ENCODE data around the gene CEACAM8. TPM values are rescaled to one million over a fixed set of nuclear protein-coding genes. Genes with fewer than 3 reads are reported as not detected.
"Not testable (repeated sequence)": the region's sequence is repeated elsewhere in the genome, so short reads cannot be mapped to it uniquely, and the experiment has no call there.

CEACAM8 gene
- total RNA-seq, 1 donor from 2014 or later = not detected

GRCh38 chr19:42573642-42574041 lies 21.1 kb downstream of the CEACAM8 start:
- no peak for DNase-seq (ENCODE audit: low read depth)

DNA sequence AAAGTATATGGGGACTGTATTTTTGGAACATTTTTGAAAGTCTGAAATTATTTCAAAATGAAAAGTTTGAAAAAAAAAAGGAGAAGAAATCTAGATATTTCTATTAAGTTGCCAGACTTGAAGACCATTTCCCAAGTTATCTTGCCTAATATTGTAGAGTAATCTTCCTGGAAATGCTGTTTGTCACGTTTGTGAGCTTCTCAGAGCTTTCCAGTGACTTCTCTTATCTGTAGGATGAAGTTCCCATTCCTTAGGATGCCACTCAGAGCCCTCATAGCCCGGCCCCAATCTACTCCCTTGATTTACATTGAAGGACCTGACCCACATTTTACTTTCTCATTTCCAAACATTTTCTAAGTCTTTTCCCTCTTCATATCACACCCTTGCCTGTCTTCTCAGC lies 23.6 kb downstream of the CEACAM8 start:
- DNase-seq (ENCODE audit: low read depth) = no peak

DNA sequence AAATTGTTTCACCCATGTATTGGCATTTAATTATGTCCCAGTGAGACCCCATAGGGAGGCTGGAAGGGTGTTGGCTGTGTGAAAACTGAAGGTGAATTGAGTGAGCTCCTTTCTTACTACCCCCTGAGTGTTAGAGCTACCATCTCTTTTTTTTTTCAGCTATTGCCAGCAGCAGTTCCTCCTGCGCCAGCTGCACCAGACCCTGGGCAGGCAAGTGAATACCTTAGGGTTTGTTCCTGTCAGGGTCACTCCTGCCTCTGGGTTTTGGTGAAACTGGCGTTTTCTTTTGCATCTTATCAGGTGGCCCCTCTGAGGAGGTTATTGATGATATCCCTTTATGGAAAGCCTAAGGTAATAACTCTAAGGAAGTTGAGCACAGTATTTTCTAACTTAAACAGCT lies 25.5 kb downstream of the CEACAM8 start:
- DNase-seq (ENCODE audit: low read depth) = no peak

DNA sequence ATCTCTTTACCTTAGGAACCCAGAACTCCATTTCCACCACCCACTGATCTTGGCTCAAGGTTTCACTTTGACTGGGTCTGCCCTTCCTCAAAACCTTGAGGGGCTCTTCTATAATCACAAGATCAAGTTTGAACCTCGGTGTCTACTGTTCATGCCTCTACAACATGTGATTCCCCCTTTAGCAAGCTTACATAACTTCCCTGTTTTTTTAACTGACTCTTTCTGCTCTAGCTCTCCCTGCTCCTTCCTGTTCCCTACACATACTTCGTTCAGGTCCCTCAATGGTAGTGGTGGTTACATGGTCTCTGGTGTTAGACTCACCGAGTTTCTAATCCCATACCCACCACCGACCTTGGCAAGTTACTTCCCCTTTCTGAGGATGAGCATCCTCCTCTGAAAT lies 26.7 kb downstream of the CEACAM8 start:
- DNase-seq (ENCODE audit: low read depth) = no peak

GRCh38 chr19:42567567-42567966 lies 27.2 kb downstream of the CEACAM8 start:
- no peak for DNase-seq (ENCODE audit: low read depth)

DNA sequence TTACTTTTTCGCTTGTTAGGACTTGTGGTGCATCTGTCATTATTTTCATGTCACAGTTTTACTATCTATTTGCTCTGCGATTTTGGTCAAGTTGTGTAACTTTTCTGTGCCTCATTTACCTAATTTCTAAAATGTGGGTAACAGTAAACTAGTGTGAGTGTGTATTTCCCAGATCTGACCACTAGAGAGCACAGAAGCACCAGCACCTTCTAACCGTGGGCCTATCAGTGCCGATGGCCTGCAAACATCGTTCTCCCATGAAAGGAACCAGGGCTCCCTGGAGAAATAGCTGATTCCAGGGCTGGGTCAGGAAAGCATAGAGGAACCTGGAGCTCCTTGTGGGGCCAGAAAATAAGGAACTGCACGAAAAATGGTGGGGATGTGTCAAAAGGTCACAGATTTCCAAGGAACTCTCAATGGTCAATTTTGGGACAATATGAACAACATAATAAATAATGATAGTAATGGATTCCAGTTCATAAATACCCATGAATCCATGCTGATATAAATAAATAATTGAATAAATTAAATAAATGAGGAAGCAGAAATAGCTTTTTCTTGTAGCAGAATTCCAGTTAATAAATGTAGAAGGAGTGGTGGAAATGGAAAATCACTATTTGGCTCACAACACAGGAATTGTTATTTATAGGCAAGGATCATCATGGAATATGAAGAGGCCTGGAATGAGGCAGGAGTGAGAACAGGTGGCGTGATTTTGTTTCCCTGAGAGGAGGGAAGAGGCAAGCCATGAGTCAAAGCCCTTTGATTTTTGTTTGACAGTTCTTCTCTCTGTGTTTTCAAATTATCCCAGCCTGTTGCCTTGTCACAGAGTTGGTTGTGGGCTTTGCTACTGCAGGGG lies 31.1 kb downstream of the CEACAM8 start:
- DNase-seq (ENCODE audit: low read depth) = peak; percentile 32

DNA sequence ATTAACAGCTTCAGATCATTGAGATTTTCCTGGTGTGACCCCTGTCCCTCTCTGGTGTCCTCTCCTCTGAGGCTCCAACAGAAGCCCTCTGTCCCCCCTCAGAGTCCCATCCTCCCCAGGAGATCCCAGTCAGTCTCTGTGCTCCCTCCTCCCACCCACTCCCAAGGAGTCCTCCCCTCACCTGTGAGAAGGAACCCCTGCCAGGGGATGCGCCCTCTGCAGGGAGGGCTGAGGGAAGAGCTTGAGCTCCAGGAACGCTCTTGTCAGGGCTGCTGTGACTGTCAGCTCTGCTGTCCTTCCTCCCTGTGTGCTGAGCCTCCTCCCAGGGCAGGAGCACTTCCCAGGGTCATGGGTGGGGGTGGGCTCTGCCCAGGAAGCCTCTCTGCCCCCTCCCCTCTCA lies 33.2 kb downstream of the CEACAM8 start:
- no peak for DNase-seq (ENCODE audit: low read depth)

GRCh38 chr19:42560731-42561130 lies 34.0 kb downstream of the CEACAM8 start:
- DNase-seq (ENCODE audit: low read depth) = no peak

GRCh38 chr19:42558450-42559150 lies 36.1 kb downstream of the CEACAM8 start:
- no peak for DNase-seq (ENCODE audit: low read depth)

- not testable (repeated sequence) for DNase-seq (ENCODE audit: low read depth)
These were observed 37.3 kb downstream of the CEACAM8 start for GRCh38 chr19:42557386-42557871.

DNA sequence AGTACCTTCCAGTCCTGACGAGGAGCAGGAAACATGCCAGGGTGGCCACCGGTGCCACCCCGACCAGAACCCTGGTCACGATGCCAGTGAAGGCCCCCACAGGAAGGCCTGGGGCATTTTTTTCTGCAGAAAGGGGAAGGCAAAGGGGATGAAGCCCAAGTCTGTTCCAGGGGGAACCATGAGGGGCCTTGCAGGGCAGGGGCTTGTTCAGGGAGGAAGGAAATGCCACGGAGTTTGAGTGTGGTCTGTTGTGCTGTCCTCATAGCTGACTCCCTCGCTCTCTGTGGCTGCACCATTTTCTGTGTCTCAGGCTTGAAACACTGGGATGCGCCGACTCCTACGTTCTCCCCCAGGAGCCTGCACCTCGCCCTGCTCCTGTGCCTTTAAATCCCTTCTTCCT lies 38.9 kb downstream of the CEACAM8 start:
- no peak for DNase-seq (ENCODE audit: low read depth)

GRCh38 chr19:42555317-42555716 lies 39.4 kb downstream of the CEACAM8 start:
- DNase-seq (ENCODE audit: low read depth) = no peak

DNA sequence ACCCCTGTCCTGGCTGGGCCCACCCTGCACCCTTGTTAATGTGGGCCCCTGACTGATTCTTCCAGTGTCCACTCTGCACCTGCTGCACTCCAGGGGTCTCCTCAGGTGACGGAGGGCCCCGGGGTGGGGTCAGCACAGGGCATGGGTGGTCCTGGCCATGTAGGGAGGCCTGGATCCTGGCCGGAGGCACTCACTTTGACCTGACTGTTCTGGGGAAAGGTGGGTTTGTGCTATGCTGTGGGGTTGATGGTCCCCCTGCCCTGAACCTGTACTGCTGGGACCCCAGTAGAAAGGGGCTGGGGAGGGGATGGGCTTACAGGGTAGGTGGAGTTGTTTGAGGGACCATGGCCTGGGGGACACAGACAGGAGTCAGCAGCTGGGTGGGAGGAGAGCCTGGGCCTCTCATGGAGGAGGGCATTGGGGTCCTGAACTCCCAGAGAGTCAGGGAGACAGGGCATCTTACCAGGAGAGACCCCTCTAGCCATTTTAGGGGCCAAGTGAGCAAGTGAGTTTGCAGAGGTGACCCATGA lies 40.6 kb downstream of the CEACAM8 start:
- DNase-seq (ENCODE audit: low read depth) = no peak

DNA sequence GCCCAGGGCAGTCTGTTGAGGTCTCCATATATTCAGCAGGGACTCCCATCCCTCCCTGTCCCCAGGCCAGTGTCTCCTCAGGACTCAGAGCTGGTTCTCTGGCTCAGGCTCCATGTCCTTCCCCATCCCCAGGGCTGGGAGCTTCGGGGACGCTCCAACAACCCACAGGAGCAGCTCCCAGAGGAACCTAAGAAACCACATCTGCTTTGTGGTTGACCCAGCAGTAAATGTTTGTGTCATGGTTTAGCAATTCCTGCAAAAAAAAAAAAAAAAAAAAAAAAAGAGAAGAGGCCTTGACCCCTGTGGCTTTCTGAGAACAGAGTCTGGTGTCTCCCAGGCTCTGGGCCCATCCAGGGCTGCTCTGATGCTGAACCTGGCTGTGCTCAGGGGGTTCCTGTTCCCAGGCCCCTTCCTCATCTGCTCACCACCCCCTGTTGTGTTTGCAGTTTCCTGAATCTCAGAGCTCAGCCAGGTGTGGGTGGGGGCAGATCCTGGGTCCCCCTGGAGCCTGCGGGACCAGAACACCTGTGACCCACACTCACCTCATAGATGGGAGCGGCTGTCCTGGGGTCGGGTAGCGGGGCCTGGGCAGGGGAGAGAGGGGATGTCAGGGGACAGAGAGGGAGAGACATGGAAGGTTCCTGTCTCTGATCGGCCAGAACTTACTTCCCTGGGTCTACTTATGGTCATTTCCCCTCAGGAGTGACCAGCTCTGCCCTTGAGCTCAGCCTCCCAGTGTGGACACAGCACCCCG lies 41.3 kb downstream of the CEACAM8 start:
- DNase-seq (ENCODE audit: low read depth) = peak; percentile 82

GRCh38 chr19:42552086-42553065 lies 42.3 kb downstream of the CEACAM8 start:
- DNase-seq (ENCODE audit: low read depth) = no peak

- DNase-seq (ENCODE audit: low read depth) = not testable (repeated sequence)
These were observed 44.2 kb downstream of the CEACAM8 start for GRCh38 chr19:42550521-42550920.

DNA sequence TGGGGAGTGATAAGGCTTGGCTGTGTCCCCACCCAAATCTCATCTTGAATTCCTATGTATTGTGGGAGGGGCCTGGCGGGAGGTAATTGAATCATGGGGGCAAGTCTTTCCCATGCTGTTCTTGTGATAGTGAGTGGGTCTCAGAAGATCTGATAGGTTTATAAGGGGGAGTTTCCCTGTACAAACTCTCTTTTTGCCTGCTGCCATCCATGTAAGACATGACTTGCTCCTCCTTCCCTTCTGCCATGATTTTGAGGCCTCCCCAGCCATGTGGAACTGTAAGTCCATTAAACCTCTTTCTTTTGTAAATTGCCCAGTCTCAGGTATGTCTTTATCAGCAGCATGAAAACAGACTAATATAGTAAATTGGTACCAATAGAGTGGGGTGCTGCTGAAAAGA lies 45.7 kb downstream of the CEACAM8 start:
- not testable (repeated sequence) for DNase-seq (ENCODE audit: low read depth)

DNA sequence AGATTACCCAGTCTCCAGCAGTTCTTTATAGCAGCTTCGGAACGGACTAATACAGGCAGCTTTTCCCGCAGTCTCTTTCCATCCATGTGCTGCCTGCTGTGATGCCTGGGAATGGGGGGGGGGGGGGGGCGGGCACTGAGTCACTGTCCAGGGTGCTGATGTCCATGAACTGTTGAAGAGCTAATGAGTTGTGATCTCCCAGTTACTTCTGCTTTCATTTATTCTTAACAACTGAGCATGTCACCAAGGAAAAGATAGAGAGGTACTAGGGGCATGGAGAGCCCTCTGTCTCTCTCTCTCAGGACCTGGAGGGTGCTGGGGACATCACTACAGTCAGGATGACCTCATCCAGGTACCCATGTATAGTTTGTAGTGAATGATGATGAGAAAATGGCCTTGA lies 46.2 kb downstream of the CEACAM8 start:
- DNase-seq (ENCODE audit: low read depth) = no peak

DNA sequence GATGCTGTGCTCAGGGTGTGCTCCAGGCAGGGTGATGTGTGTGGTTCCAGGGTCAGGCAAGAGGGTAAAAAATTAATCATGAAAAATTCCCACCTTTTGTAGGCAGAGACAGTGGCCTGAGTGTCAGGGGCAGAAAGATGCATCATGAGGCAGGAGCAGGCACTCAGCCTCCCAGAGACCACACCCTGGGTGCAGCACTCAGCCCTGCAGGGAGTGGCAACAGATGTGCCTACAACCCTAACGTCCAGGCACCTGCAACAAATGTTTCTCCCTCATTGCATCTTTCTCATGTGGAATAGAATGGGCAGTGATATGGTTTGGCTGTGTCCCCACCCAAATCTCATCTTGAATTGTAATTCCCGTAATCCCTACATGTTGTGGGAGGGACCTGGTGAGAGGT lies 46.8 kb downstream of the CEACAM8 start:
- DNase-seq (ENCODE audit: low read depth) = no peak

DNA sequence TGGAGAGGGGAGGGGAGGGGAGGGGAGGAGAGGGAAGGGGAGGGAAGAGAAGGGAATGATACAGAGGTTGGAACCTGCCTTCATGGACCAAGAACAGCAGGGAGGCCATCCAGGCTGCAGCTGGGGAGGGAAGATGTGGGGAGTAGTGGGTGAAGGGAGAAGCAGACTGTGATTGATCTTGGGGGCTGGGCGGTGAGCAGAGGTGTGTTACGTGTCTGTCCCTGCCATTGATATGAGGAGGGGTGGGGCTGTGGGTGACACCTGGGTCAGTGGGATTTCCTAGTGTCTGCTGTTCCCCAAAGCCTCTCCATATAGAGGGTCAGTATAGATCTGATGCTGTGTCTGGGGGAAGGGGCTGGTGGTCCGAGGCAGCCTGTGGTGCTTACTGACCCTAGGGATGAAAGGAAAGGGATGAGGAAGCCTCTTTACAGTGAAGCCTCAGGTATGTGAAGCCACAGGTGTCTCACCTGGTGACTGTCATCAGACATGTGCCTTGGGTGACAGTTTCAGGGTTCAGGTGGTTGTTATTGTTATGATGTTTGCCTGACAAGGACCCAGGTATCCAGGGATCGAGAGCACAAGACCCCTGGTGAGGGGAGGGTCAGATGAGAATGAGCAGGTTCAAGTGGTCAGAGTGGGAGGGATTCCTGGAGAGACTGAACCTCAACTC lies 47.8 kb downstream of the CEACAM8 start:
- no peak for DNase-seq (ENCODE audit: low read depth)
